ENCODE measurements around the gene REEP6. TPM values are rescaled to one million over a fixed set of nuclear protein-coding genes. Genes with fewer than 3 reads are reported as not detected.

Gene REEP6
- total and polyA plus RNA-seq, 2 of the 8 experiments (the other 6 are each of a cell fraction or from before 2014, with no cell fraction given) = 12.6 to 20.7 TPM

GRCh38 chr19:1512671-1513498 is 21.9 kb downstream of the REEP6 start, which contains the start of gene ADAMTSL5 (continued):
- TF ChIP-seq RAD21 (IDR thresholded peaks at IDR 0.05 in 1 of 2, conservative IDR thresholded peaks at IDR 0.05 in 1 of 2; ENCODE audit: low read depth in 2 of 2, low read length in 2 of 2) = peak in 1 of 2 experiments; percentile 29; a peak in 2 of 4 replicates
- no peak for TF ChIP-seq TAF1 (IDR thresholded peaks at IDR 0.05; ENCODE audit: low read depth, low read length)
- TF ChIP-seq HDAC2 (IDR thresholded peaks at IDR 0.05; ENCODE audit: borderline replicate concordance in 1 of 2, low read depth in 2 of 2, low read length in 2 of 2) = peak in 1 of 2 experiments; percentile 11; a peak in 1 of 4 replicates
- TF ChIP-seq HDAC6 (IDR thresholded peaks at IDR 0.05; ENCODE audit: low read depth, low read length) = no peak
- no peak for TF ChIP-seq E2F6 (IDR thresholded peaks at IDR 0.05)
- no peak for TF ChIP-seq MAX (IDR thresholded peaks at IDR 0.05)

All from H1 (cell line).